IMR-90 (cell line): ENCODE data around the gene MRPL30. TPM values are rescaled to one million over a fixed set of nuclear protein-coding genes. Genes with fewer than 3 reads are reported as not detected.

Source experiments
- ATAC-seq: fragments of 200-7000 bp; cut with Tn5 transposase; 2 replicates; pipeline ENCODE4 v1.9.1; 2020; ENCODE audit warnings: low read depth, mild to moderate bottlenecking, moderate library complexity
- BruUV-seq: library from RNA; stranded (reverse); fragments of 400-500 nt; replicated peaks from 2 replicates; lab custom pipeline; 2021; lab: Mats Ljungman, UMichigan
- CTCF ChIA-PET: fragments of 300-600 bp; formaldehyde crosslinking; extraction: SDS; loops from one replicate; lab custom pipeline; 2021; ENCODE audit warnings: antibody characterized with exemption; lab: Yijun Ruan, JAX
- POLR2A ChIA-PET: fragments of 300-600 bp; sonication (Branson Sonifier 250); formaldehyde crosslinking; loops from one replicate; lab custom pipeline; 2022; ENCODE audit warnings: antibody characterized with exemption; ENCODE audit not compliant: unreplicated experiment; lab: Charles Lee
- DNase-seq: peaks from one replicate; pipeline ENCODE4 v3.0.0; 2013
- H2AFZ ChIP-seq: replicated peaks from 2 replicates; pipeline ENCODE3; 2013; ENCODE audit warnings: low read length, mild to moderate bottlenecking; ENCODE audit not compliant: poor library complexity
- H2AK5ac ChIP-seq: 2 replicates; pipeline ENCODE4 v1.6.1; 2013; ENCODE audit warnings: low read depth, low read length, inconsistent platforms
- H2AK9ac ChIP-seq: replicated peaks from 2 replicates; pipeline ENCODE3; 2013; ENCODE audit warnings: mild to moderate bottlenecking, low read depth, low read length, moderate library complexity; ENCODE audit not compliant: poor library complexity
- H2BK120ac ChIP-seq: 2 replicates; pipeline ENCODE4 v1.6.1; 2013; ENCODE audit warnings: low read depth, low read length, inconsistent platforms
- H2BK15ac ChIP-seq: 3 replicates; pipeline ENCODE4 v1.6.1; 2013; ENCODE audit warnings: low read depth, low read length, inconsistent platforms
- H2BK20ac ChIP-seq: 2 replicates; pipeline ENCODE4 v1.6.1; 2013; ENCODE audit warnings: low read depth, mild to moderate bottlenecking, inconsistent platforms, low read length, moderate library complexity
- H2BK5ac ChIP-seq: 2 replicates; pipeline ENCODE4 v1.6.1; 2013; ENCODE audit warnings: mild to moderate bottlenecking, low read depth, low read length, inconsistent platforms; ENCODE audit not compliant: poor library complexity, severe bottlenecking
- H3K14ac ChIP-seq: replicated peaks from 2 replicates; pipeline ENCODE4 v1.6.1; 2013; ENCODE audit warnings: low read depth, low read length, inconsistent platforms
- H3K18ac ChIP-seq: 2 replicates; pipeline ENCODE4 v1.6.1; 2013; ENCODE audit warnings: low read depth, low read length, control low read depth
- H3K23ac ChIP-seq: 2 replicates; pipeline ENCODE4 v1.6.1; 2013; ENCODE audit warnings: low read depth, low read length, inconsistent platforms
- H3K27ac ChIP-seq: 2 replicates; pipeline ENCODE4 v1.5.1; 2013; ENCODE audit warnings: mild to moderate bottlenecking, control low read depth, low read length; ENCODE audit not compliant: insufficient read depth
- H3K27me3 ChIP-seq: 2 replicates; pipeline ENCODE4 v1.6.1; 2013; ENCODE audit warnings: low read length; ENCODE audit not compliant: control insufficient read depth, insufficient read depth
- H3K36me3 ChIP-seq: 2 replicates; pipeline ENCODE4 v1.6.1; 2013; ENCODE audit warnings: low read length, mixed read lengths; ENCODE audit not compliant: control insufficient read depth, insufficient read depth
- H3K4ac ChIP-seq: 2 replicates; pipeline ENCODE4 v1.6.1; 2013; ENCODE audit warnings: low read depth, low read length, inconsistent platforms
- H3K4me1 ChIP-seq: 2 replicates; pipeline ENCODE4 v1.6.1; 2013; ENCODE audit warnings: low read length, mixed read lengths; ENCODE audit not compliant: control insufficient read depth, insufficient read depth
- H3K4me2 ChIP-seq: 2 replicates; pipeline ENCODE4 v1.6.1; 2013; ENCODE audit warnings: low read depth, mild to moderate bottlenecking, control low read depth, low read length, moderate library complexity
- H3K4me3 ChIP-seq: 2 replicates; pipeline ENCODE4 v1.5.1; 2013; ENCODE audit warnings: low read depth, mild to moderate bottlenecking, control low read depth, low read length, moderate library complexity; ENCODE audit not compliant: insufficient read depth
- H3K56ac ChIP-seq: 2 replicates; pipeline ENCODE4 v1.6.1; 2013; ENCODE audit warnings: low read length, inconsistent platforms; ENCODE audit not compliant: insufficient read depth; ENCODE audit errors: extremely low read depth
- H3K79me1 ChIP-seq, 2 experiments: 2 replicates each; pipeline ENCODE4 v1.6.1; 2013; ENCODE audit warnings: low read length in 2 of 2, inconsistent platforms in 1 of 2, low read depth in 1 of 2
- H3K9ac ChIP-seq: 2 replicates; pipeline ENCODE4 v1.6.1; 2013; ENCODE audit warnings: low read depth, low read length, control low read depth
- H3K9me1 ChIP-seq: 2 replicates; pipeline ENCODE4 v1.6.1; 2013; ENCODE audit warnings: low read length, inconsistent platforms; ENCODE audit not compliant: insufficient read depth
- H3K9me3 ChIP-seq: 2 replicates; pipeline ENCODE4 v1.6.1; 2013; ENCODE audit warnings: low read length; ENCODE audit not compliant: control insufficient read depth, insufficient read depth
- H4K20me1 ChIP-seq: 2 replicates; pipeline ENCODE4 v1.6.1; 2013; ENCODE audit warnings: low read length, inconsistent platforms; ENCODE audit not compliant: insufficient read depth
- H4K5ac ChIP-seq: 2 replicates; pipeline ENCODE4 v1.6.1; 2013; ENCODE audit warnings: mild to moderate bottlenecking, low read depth, low read length, control low read depth
- H4K8ac ChIP-seq, 2 experiments: 2 replicates each; pipeline ENCODE4 v1.6.1; 2013; ENCODE audit warnings: low read depth in 2 of 2, low read length in 2 of 2, control low read depth in 1 of 2, inconsistent platforms in 1 of 2
- H4K91ac ChIP-seq: 2 replicates; pipeline ENCODE4 v1.6.1; 2013; ENCODE audit warnings: low read depth, low read length, inconsistent platforms; ENCODE audit not compliant: insufficient read depth
- BHLHE40 ChIP-seq: fragments of 150-350 bp; IDR thresholded peaks from 2 replicates; pipeline ENCODE4 v1.6.1; 2016; ENCODE audit warnings: mild to moderate bottlenecking, low read depth, low read length
- CEBPB ChIP-seq: IDR thresholded peaks from 2 replicates; pipeline ENCODE4 v1.6.1; 2012; ENCODE audit warnings: low read depth, low read length, improper control_type of control experiment
- CHD1 ChIP-seq: IDR thresholded peaks from 2 replicates; pipeline ENCODE4 v1.6.1; 2012; ENCODE audit warnings: low read depth, low read length, improper control_type of control experiment
- CTCF ChIP-seq: conservative IDR thresholded peaks from 2 replicates; pipeline ENCODE4 v1.5.1; 2012; ENCODE audit warnings: mild to moderate bottlenecking, low read depth, low read length, improper control_type of control experiment
- ELK1 ChIP-seq: fragments of 150-350 bp; IDR thresholded peaks from 2 replicates; pipeline ENCODE4 v1.6.1; 2016; ENCODE audit warnings: low read depth, mild to moderate bottlenecking, low read length, moderate library complexity, borderline replicate concordance
- FOS ChIP-seq: fragments of 150-350 bp; IDR thresholded peaks from 2 replicates; pipeline ENCODE4 v1.6.1; 2016; ENCODE audit warnings: low read depth, low read length
- MAFK ChIP-seq: IDR thresholded peaks from 2 replicates; pipeline ENCODE4 v1.6.1; 2012; ENCODE audit warnings: low read depth, low read length, improper control_type of control experiment
- MAZ ChIP-seq: IDR thresholded peaks from 2 replicates; pipeline ENCODE4 v1.6.1; 2012; ENCODE audit warnings: low read depth, mild to moderate bottlenecking, low read length, improper control_type of control experiment, moderate library complexity, borderline replicate concordance
- MXI1 ChIP-seq: IDR thresholded peaks from 2 replicates; pipeline ENCODE4 v1.6.1; 2012; ENCODE audit warnings: low read depth, mild to moderate bottlenecking, low read length, moderate library complexity, borderline replicate concordance
- NFE2L2 ChIP-seq: fragments of 150-350 bp; IDR thresholded peaks from 2 replicates; pipeline ENCODE4 v1.6.1; 2016; ENCODE audit warnings: low read depth, mild to moderate bottlenecking, low read length
- POLR2A ChIP-seq: IDR thresholded peaks from 2 replicates; pipeline ENCODE4 v1.6.1; 2012; ENCODE audit warnings: mild to moderate bottlenecking, low read depth, low read length
- RAD21 ChIP-seq: IDR thresholded peaks from 2 replicates; pipeline ENCODE4 v1.6.1; 2012; ENCODE audit warnings: low read length, improper control_type of control experiment
- RCOR1 ChIP-seq: IDR thresholded peaks from 2 replicates; pipeline ENCODE4 v1.6.1; 2012; ENCODE audit warnings: mild to moderate bottlenecking, low read length, improper control_type of control experiment; ENCODE audit not compliant: insufficient replicate concordance
- RFX5 ChIP-seq: IDR thresholded peaks from 2 replicates; pipeline ENCODE4 v1.8.0; 2012; ENCODE audit warnings: low read depth, mild to moderate bottlenecking, low read length, moderate library complexity
- SMC3 ChIP-seq: fragments of 150-350 bp; IDR thresholded peaks from 2 replicates; pipeline ENCODE4 v1.6.1; 2016; ENCODE audit warnings: low read depth, mild to moderate bottlenecking, antibody characterized with exemption, low read length, moderate library complexity
- USF2 ChIP-seq: fragments of 150-350 bp; IDR thresholded peaks from 2 replicates; pipeline ENCODE4 v1.6.1; 2017; ENCODE audit warnings: mild to moderate bottlenecking, antibody characterized with exemption, low read length, low read depth
- WGBS, 2 experiments: methylation state at CpG; one replicate each; pipeline versions ENCODE4 v1.1.5 to v1.1.7; 2013; ENCODE audit warnings: missing lambda C conversion rate in 2 of 2; ENCODE audit not compliant: insufficient read length in 1 of 2; ENCODE audit errors: extremely low coverage in 2 of 2; 5-methylcytosine and 5-hydroxymethylcytosine counted together
- dilution Hi-C: fragments of 300-500 bp; cut with HindIII; formaldehyde crosslinking; loops from one replicate; pipeline ENCODE4 v1.14.3; 2018; ENCODE audit warnings: low sequenced_read_pairs; ENCODE audit not compliant: unreplicated experiment
- in situ Hi-C: fragments of 300-500 bp; cut with MboI; formaldehyde crosslinking; loops from 3 replicates; pipeline ENCODE4 v1.14.3; 2019; ENCODE audit warnings: low sequenced_read_pairs, inconsistent platforms, mixed read lengths
- intact Hi-C: fragments of 100-400 bp; cut with micrococcal nuclease; formaldehyde crosslinking; loops from 2 replicates; pipeline ENCODE4 v1.10.0; 2022
- polyA plus RNA-seq, 3 experiments: library from polyadenylated mRNA; depleted of rRNA; stranded (reverse); fragments of >200 nt; gene quantifications; 2 replicates each; pipeline ENCODE4 v1.2.3, GENCODE V29; 2012; ENCODE audit warnings: low replicate concordance in 1 of 3
- total RNA-seq: library from RNA; depleted of rRNA; stranded (reverse); fragments of >200 nt; gene quantifications from 2 replicates; pipeline ENCODE4 v1.2.3, GENCODE V29; 2012

The MRPL30 gene
- total and polyA plus RNA-seq, 2 of the 4 experiments (the other 2 are of a cell fraction) = 18.7 to 34.8 TPM

GRCh38 chr2:99156891-99157290 lies 24.1 kb upstream of the MRPL30 start:
- dilution Hi-C loops (no loop called here), in situ Hi-C loops (loop anchor here (25.0 kb wide), 1 partner anchor 1105 kb away; no protein-coding TSS in a partner anchor), intact Hi-C loops (no loop called here)
- no CpG with 5 or more reads among the region's 1 CpG for WGBS, 2 experiments
- Histone ChIP-seq H4K8ac (no peak overlapping the region), H3K36me3 (no peaks in the 10 kb centered on the region), H3K4me3 (no peak overlapping the region), H2BK20ac (no peak overlapping the region), H3K4me2 (no peak overlapping the region), H2BK120ac (no peak overlapping the region), H2AFZ (no peak overlapping the region), H2AK5ac (no peak overlapping the region), H3K14ac (no peak overlapping the region), H2AK9ac (no peak overlapping the region), H3K9me3 (no peaks in the 10 kb centered on the region), H3K4me1 (peaks cover 5% of the 10 kb centered on the region), H3K4ac (no peak overlapping the region), H3K27me3 (no peaks in the 10 kb centered on the region), H4K5ac (no peak overlapping the region), H3K79me1 (peaks cover 15 to 20% of the 10 kb centered on the region in 2 experiments), H2BK5ac (no peak overlapping the region), H3K9me1 (no peaks in the 10 kb centered on the region), H4K91ac (no peak overlapping the region), H3K9ac (no peak overlapping the region), H4K20me1 (no peaks in the 10 kb centered on the region), H2BK15ac (no peak overlapping the region), H3K18ac (no peak overlapping the region), H3K56ac (no peak overlapping the region), H3K23ac (no peak overlapping the region), H3K27ac (no peak overlapping the region)
- ATAC-seq = no peak
- DNase-seq = no peak
- TF ChIP-seq NFE2L2 (no peak), USF2 (no peak), CEBPB (no peak), RAD21 (no peak), MAFK (no peak), BHLHE40 (no peak), POLR2A (no peak), RFX5 (no peak), SMC3 (no peak), ELK1 (no peak), RCOR1 (no peak), MXI1 (no peak), CHD1 (no peak), CTCF (no peak), MAZ (no peak), FOS (no peak)
- no TSS peak for BruUV-seq
- POLR2A ChIA-PET = no interaction called here
- CTCF ChIA-PET = no interaction called here
